ENCODE data around the gene LPCAT1.

GRCh38 chr5:1547236-1547635 lies 23.5 kb upstream of the LPCAT1 start:
- TF ChIP-seq MAX (IDR thresholded peaks at IDR 0.05; ENCODE audit: insufficient read depth, insufficient read length), result no peak
- no peak for TF ChIP-seq POLR2A (IDR thresholded peaks at IDR 0.05; ENCODE audit: low read depth, low read length)
- TF ChIP-seq CTCF (IDR thresholded peaks at IDR 0.05; ENCODE audit: extremely low read depth in 1 of 2, insufficient read depth in 1 of 2, low read depth in 1 of 2, low read length in 2 of 2), result no peak
- TF ChIP-seq EZH2 (IDR thresholded peaks at IDR 0.05; ENCODE audit: borderline replicate concordance, low read depth, low read length, severe bottlenecking), result no peak
- TF ChIP-seq POLR2AphosphoS5 (IDR thresholded peaks at IDR 0.05; ENCODE audit: insufficient read depth, low read depth, low read length), result no peak
